Loucy (cell line): ENCODE data around the gene ACTL6B.
"Not testable (repeated sequence)": the region's sequence is repeated elsewhere in the genome, so short reads cannot be mapped to it uniquely, and the experiment has no call there.

Experiments used
- H2AFZ ChIP-seq: fragments of 200-600 bp; sonication (generic); 2 replicates; pipeline ENCODE4 v1.6.0; 2016; ENCODE audit warnings: antibody characterized with exemption, mild to moderate bottlenecking, low read length, moderate library complexity
- H3F3A ChIP-seq: fragments of 200-600 bp; 2 replicates; pipeline ENCODE4 v1.6.0; 2016; ENCODE audit warnings: antibody characterized with exemption, low read depth, mild to moderate bottlenecking
- H3K27me3 ChIP-seq: fragments of 200-600 bp; sonication (generic); 2 replicates; pipeline ENCODE4 v1.6.1; 2014; ENCODE audit warnings: low read length, mild to moderate bottlenecking; ENCODE audit not compliant: insufficient read depth, poor library complexity, severe bottlenecking
- H3K36me3 ChIP-seq: fragments of 200-600 bp; sonication (generic); 2 replicates; pipeline ENCODE4 v1.6.1; 2016; ENCODE audit warnings: low read length; ENCODE audit not compliant: insufficient read depth
- H3K4me1 ChIP-seq: fragments of 200-600 bp; sonication (generic); 2 replicates; pipeline ENCODE4 v1.5.1; 2014; ENCODE audit warnings: low read length, mild to moderate bottlenecking; ENCODE audit not compliant: insufficient read depth, poor library complexity, severe bottlenecking
- H3K4me2 ChIP-seq: fragments of 200-600 bp; sonication (generic); 2 replicates; pipeline ENCODE4 v1.6.0; 2014; ENCODE audit warnings: antibody characterized with exemption, low read length, low read depth, mild to moderate bottlenecking; ENCODE audit not compliant: poor library complexity, severe bottlenecking
- H3K4me3 ChIP-seq: fragments of 200-600 bp; sonication (generic); 2 replicates; pipeline ENCODE4 v1.5.1; 2014; ENCODE audit warnings: low read length, mild to moderate bottlenecking, mixed read lengths; ENCODE audit not compliant: poor library complexity, severe bottlenecking
- H3K79me2 ChIP-seq: fragments of 200-600 bp; sonication (generic); 2 replicates; pipeline ENCODE4 v1.6.1; 2014; ENCODE audit warnings: low read length; ENCODE audit not compliant: insufficient read depth
- H3K9ac ChIP-seq: fragments of 200-600 bp; sonication (generic); 2 replicates; pipeline ENCODE4 v1.6.0; 2014; ENCODE audit warnings: mild to moderate bottlenecking, low read depth, low read length, moderate library complexity; ENCODE audit not compliant: poor library complexity, severe bottlenecking
- H3K9me2 ChIP-seq: fragments of 200-600 bp; sonication (generic); replicated peaks from 2 replicates; pipeline ENCODE4 v1.6.1; 2016; ENCODE audit warnings: low read depth, low read length, mixed read lengths
- H3K9me3 ChIP-seq: fragments of 200-600 bp; sonication (generic); 2 replicates; pipeline ENCODE4 v1.6.1; 2014; ENCODE audit warnings: mild to moderate bottlenecking, antibody characterized with exemption, low read length, low read depth; ENCODE audit not compliant: insufficient read depth
- H4K20me1 ChIP-seq: fragments of 200-600 bp; sonication (generic); 2 replicates; pipeline ENCODE4 v1.6.0; 2014; ENCODE audit warnings: antibody characterized with exemption, low read length, mild to moderate bottlenecking; ENCODE audit not compliant: insufficient read depth, poor library complexity, severe bottlenecking
- EZH2phosphoT487 ChIP-seq: fragments of 200-600 bp; IDR thresholded peaks from 2 replicates; pipeline ENCODE4 v1.6.1; 2018; ENCODE audit warnings: antibody characterized with exemption, mild to moderate bottlenecking, moderate library complexity, borderline replicate concordance
- TF ChIP-seq, protein P1 (sequence below): fragments of 200-600 bp; sonication (generic); conservative IDR thresholded peaks from 2 replicates; pipeline ENCODE4 v1.5.1; 2014; ENCODE audit warnings: mild to moderate bottlenecking, antibody characterized with exemption, low read length

The ACTL6B gene

DNA sequence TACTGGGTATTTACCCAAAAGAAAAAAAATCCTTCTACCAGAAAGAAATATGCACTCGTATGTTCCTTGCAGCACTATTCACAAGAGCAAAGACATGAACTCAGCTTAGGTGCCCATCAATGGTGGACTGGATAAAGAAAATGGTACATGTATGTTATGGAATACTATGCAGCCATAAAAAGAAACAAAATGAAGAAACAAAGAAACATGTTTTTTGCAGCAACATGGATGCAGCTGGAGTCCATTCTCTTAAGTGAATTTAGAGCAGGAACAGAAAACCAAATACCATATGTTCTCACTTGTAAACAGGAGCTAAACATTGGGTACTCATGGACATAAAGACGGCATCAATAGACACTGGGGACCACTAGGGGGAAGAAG is 11.8 kb upstream of the ACTL6B start:
- no peaks in the 10 kb centered on the region for H3K79me2 ChIP-seq
- H3K9ac ChIP-seq = no peak overlapping the region
- H3K4me1 ChIP-seq = no peaks in the 10 kb centered on the region
- H3K9me2 ChIP-seq = no peaks in the 10 kb centered on the region
- no peaks in the 10 kb centered on the region for H3K9me3 ChIP-seq
- no peak overlapping the region for H2AFZ ChIP-seq
- H3K36me3 ChIP-seq = no peaks in the 10 kb centered on the region
- TF ChIP-seq, protein P1, sequence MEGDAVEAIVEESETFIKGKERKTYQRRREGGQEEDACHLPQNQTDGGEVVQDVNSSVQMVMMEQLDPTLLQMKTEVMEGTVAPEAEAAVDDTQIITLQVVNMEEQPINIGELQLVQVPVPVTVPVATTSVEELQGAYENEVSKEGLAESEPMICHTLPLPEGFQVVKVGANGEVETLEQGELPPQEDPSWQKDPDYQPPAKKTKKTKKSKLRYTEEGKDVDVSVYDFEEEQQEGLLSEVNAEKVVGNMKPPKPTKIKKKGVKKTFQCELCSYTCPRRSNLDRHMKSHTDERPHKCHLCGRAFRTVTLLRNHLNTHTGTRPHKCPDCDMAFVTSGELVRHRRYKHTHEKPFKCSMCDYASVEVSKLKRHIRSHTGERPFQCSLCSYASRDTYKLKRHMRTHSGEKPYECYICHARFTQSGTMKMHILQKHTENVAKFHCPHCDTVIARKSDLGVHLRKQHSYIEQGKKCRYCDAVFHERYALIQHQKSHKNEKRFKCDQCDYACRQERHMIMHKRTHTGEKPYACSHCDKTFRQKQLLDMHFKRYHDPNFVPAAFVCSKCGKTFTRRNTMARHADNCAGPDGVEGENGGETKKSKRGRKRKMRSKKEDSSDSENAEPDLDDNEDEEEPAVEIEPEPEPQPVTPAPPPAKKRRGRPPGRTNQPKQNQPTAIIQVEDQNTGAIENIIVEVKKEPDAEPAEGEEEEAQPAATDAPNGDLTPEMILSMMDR = no peak
- no peaks in the 10 kb centered on the region for H4K20me1 ChIP-seq
- H3K4me3 ChIP-seq = no peak overlapping the region
- no peaks in the 10 kb centered on the region for H3F3A ChIP-seq
- no peaks in the 10 kb centered on the region for H3K27me3 ChIP-seq
- H3K4me2 ChIP-seq = no peak overlapping the region

DNA sequence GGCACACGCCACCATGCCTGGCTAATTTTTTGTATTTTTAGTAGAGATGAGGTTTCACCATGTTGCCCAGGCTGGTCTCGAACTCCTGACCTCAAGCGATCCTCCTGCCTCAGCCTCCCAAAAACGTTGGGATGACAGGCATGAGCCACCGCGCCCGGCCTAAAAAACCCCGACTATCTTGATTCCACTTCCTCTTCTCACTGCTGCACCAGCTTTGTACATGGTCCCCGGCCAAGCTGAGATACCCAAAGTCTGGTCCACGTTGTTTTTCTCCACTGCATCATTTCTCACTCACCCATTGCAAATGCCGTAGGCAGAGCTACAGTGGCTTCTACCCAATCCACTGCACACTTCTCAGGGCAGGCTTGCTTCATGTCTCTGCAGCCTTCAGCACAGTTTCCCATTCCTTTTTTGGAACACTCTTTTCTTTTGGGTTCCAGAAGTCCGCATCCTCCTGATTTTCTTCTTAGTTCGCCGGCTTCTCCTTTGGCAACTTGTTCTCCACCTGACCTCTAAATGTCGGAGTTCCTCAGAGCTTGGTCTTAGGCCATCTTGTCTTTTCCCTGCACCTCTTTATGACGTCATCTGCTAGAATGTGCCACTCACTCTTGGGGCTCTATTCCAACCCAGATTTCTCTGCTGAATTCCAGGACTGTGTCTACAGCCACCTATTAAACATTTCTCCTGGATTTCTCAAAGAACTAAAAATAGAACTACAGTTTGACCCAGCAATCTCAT is 11.3 kb upstream of the ACTL6B start:
- no peaks in the 10 kb centered on the region for H3K36me3 ChIP-seq
- no peaks in the 10 kb centered on the region for H3K4me1 ChIP-seq
- H3K9ac ChIP-seq = no peak overlapping the region
- no peaks in the 10 kb centered on the region for H3K9me2 ChIP-seq
- TF ChIP-seq EZH2phosphoT487 = no peak
- TF ChIP-seq, protein P1 = no peak
- H3K4me2 ChIP-seq = no peak overlapping the region
- no peaks in the 10 kb centered on the region for H3K9me3 ChIP-seq
- no peaks in the 10 kb centered on the region for H3K27me3 ChIP-seq
- H3F3A ChIP-seq = no peaks in the 10 kb centered on the region
- H4K20me1 ChIP-seq = no peaks in the 10 kb centered on the region
- no peak overlapping the region for H3K4me3 ChIP-seq
- no peaks in the 10 kb centered on the region for H3K79me2 ChIP-seq
- no peak overlapping the region for H2AFZ ChIP-seq

DNA sequence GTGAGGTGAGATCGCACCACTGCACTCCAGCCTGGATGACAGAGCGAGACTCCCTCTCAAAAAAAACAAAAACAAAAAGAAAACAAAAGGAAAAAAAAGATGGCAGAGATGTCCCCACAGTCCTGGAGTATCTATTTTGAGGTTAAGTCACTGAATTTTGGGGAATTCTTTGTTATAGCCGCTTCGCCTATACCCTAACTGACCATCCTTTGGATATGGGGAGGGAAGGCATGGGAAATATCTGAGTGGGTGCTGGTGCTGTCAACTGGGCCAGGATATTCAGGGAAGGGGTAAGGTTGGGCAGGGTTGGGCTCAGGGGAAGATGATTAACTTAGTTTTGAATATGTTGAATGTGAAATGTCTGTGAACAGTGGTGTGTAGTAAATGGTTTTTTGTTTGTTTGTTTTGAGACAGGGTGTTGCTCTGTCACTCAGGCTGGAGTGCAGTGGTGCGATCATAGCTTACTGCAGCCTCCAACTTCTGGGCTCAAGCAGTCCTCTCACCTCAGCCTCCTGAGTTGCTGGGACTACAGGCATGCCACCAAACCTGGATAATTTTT is 9.0 kb upstream of the ACTL6B start:
- H3K4me1 ChIP-seq = no peaks in the 10 kb centered on the region
- no peaks in the 10 kb centered on the region for H4K20me1 ChIP-seq
- no peak overlapping the region for H2AFZ ChIP-seq
- H3K4me2 ChIP-seq = no peak overlapping the region
- no peak overlapping the region for H3K4me3 ChIP-seq
- H3K9me3 ChIP-seq = no peaks in the 10 kb centered on the region
- TF ChIP-seq EZH2phosphoT487 = no peak
- TF ChIP-seq, protein P1 = no peak
- H3K79me2 ChIP-seq = no peaks in the 10 kb centered on the region
- no peaks in the 10 kb centered on the region for H3K36me3 ChIP-seq
- H3K27me3 ChIP-seq = no peaks in the 10 kb centered on the region
- H3K9me2 ChIP-seq = no peaks in the 10 kb centered on the region
- H3F3A ChIP-seq = no peaks in the 10 kb centered on the region
- no peak overlapping the region for H3K9ac ChIP-seq

DNA sequence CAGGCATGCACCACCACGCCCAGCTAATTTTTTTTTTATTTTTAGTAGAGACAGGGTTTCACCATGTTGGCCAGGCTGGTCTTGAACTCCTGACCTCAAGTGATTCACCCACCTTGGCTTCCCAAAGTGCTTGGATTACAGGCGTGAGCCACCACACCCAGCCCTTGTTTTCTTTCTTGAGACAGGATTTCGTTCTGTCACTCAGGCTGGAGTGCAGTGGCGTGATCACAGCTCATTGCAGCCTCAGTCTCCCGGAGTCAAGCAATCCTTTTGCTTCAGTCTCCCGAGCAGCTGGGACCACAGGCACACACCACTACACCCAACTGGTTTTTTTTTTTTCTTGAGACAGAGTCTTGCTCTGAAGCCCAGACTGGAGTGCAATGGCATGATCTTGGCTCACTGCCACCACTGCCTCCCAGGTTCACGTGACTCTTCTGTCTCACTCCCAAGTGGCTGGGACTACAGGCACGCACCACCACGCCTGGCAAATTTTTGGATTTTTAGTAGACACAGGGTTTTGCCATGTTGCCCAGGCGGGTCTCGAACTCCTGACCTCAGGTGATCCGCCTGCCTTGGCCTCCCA is 6.0 kb upstream of the ACTL6B start:
- not testable (repeated sequence) for H3K27me3 ChIP-seq, H3K79me2 ChIP-seq, H3K9me2 ChIP-seq, H3F3A ChIP-seq, H3K36me3 ChIP-seq, H3K9me3 ChIP-seq, H3K4me2 ChIP-seq, H4K20me1 ChIP-seq, H2AFZ ChIP-seq, H3K4me1 ChIP-seq, H3K4me3 ChIP-seq, H3K9ac ChIP-seq
